Smooth muscle cell (in vitro differentiated cells): Measurements from ENCODE around the gene ZSCAN9. TPM values are rescaled to one million over a fixed set of nuclear protein-coding genes. Genes with fewer than 3 reads are reported as not detected.

Source experiments
- DNase-seq: peaks from one replicate; lab custom pipeline; 2025; ENCODE audit not compliant: unreplicated experiment; lab: John Stamatoyannopoulos, UW
- H2AFZ ChIP-seq: fragments of 200-600 bp; sonication (generic); 2 replicates; pipeline ENCODE4 v1.6.0; 2016; ENCODE audit warnings: antibody characterized with exemption, low read depth, mild to moderate bottlenecking
- H3F3A ChIP-seq: fragments of 200-600 bp; sonication (generic); 2 replicates; pipeline ENCODE4 v1.6.0; 2017; ENCODE audit warnings: antibody characterized with exemption, low read depth
- H3K27ac ChIP-seq: fragments of 200-600 bp; sonication (generic); 2 replicates; pipeline ENCODE4 v1.5.1; 2016; ENCODE audit warnings: low read depth, mild to moderate bottlenecking
- H3K27me3 ChIP-seq: fragments of 200-600 bp; sonication (generic); 2 replicates; pipeline ENCODE4 v1.6.1; 2016; ENCODE audit warnings: low read depth, mild to moderate bottlenecking
- H3K36me3 ChIP-seq: fragments of 200-600 bp; sonication (generic); 2 replicates; pipeline ENCODE4 v1.5.1; 2016; ENCODE audit warnings: low read depth
- H3K4me1 ChIP-seq: fragments of 200-600 bp; sonication (generic); 2 replicates; pipeline ENCODE4 v1.5.1; 2016; ENCODE audit warnings: low read depth
- H3K4me2 ChIP-seq: fragments of 200-600 bp; sonication (generic); 2 replicates; pipeline ENCODE4 v1.6.0; 2016; ENCODE audit warnings: mild to moderate bottlenecking
- H3K4me3 ChIP-seq: fragments of 200-600 bp; sonication (generic); 2 replicates; pipeline ENCODE4 v1.5.1; 2016; ENCODE audit warnings: mild to moderate bottlenecking
- H3K79me2 ChIP-seq: fragments of 200-600 bp; sonication (generic); 2 replicates; pipeline ENCODE4 v1.6.0; 2016; ENCODE audit warnings: low read depth, mild to moderate bottlenecking
- H3K9ac ChIP-seq: fragments of 200-600 bp; sonication (generic); 2 replicates; pipeline ENCODE4 v1.6.0; 2016; ENCODE audit warnings: low read depth
- H3K9me3 ChIP-seq: fragments of 200-600 bp; sonication (generic); replicated peaks from 2 replicates; pipeline ENCODE4 v1.5.1; 2016; ENCODE audit warnings: low read depth
- H4K20me1 ChIP-seq: fragments of 200-600 bp; sonication (generic); 2 replicates; pipeline ENCODE4 v1.6.0; 2016; ENCODE audit warnings: low read depth
- CTCF ChIP-seq: fragments of 200-600 bp; sonication (generic); IDR thresholded peaks from 2 replicates; pipeline ENCODE4 v1.5.1; 2017; ENCODE audit warnings: borderline replicate concordance, mild to moderate bottlenecking, antibody characterized with exemption; ENCODE audit not compliant: insufficient read depth, poor library complexity, severe bottlenecking
- WGBS: methylation state at CpG from one replicate; pipeline ENCODE4 v1.1.7; 2016; ENCODE audit warnings: low lambda C conversion rate; 5-methylcytosine and 5-hydroxymethylcytosine counted together
- polyA plus RNA-seq: library from polyadenylated mRNA; unstranded; fragments of >200 nt; fragmentation: Nextera tagmentation; extraction: Ambion mirVana; gene quantifications from 2 replicates; pipeline ENCODE4 v1.2.1, GENCODE V29; 2016
- total RNA-seq: library from RNA; depleted of rRNA; stranded (reverse); fragments of >200 nt; gene quantifications from 2 replicates; pipeline ENCODE4 v1.2.3, GENCODE V29; 2014

The ZSCAN9 gene
- 18.3 and 18.4 TPM in 2 replicates for total RNA-seq
- 7.3 and 12.4 TPM in 2 replicates for polyA plus RNA-seq

- Histone ChIP-seq H3K27me3 (peaks cover 11% of the 10 kb centered on the region), H3K27ac (peak within 1 kb of the TSS; percentile 40), H3K4me1 (peaks cover 14% of the 10 kb centered on the region), H3K4me3 (peak within 1 kb of the TSS; percentile 96), H3K9me3 (no peaks in the 10 kb centered on the region), H4K20me1 (no peaks in the 10 kb centered on the region), H2AFZ (peak within 1 kb of the TSS; percentile 93), H3K79me2 (peaks cover 10% of the 10 kb centered on the region), H3K9ac (peak within 1 kb of the TSS; percentile 46), H3K4me2 (peak within 1 kb of the TSS; percentile 98), H3F3A (no peaks in the 10 kb centered on the region), H3K36me3 (peaks cover 7% of the 10 kb centered on the region)
- TF ChIP-seq CTCF = no peak
- 1% methylated on average over 45 of the region's 45 CpGs for WGBS
- peak; percentile 31 for DNase-seq
Measured at GRCh38 chr6:28225056-28225834, at the start of gene ZSCAN9. Gene ZSCAN9 (plus strand): TSS chr6:28225275. CDS start chr6:28227085, 1,810 bp downstream.

- Histone ChIP-seq H4K20me1 (no peaks in the 10 kb centered on the region), H3K27ac (no peak overlapping the region), H3K4me2 (no peak overlapping the region), H2AFZ (no peak overlapping the region), H3K9me3 (no peaks in the 10 kb centered on the region), H3F3A (no peaks in the 10 kb centered on the region), H3K79me2 (no peaks in the 10 kb centered on the region), H3K9ac (no peak overlapping the region), H3K27me3 (peaks cover 4% of the 10 kb centered on the region), H3K4me3 (no peak overlapping the region), H3K4me1 (no peaks in the 10 kb centered on the region), H3K36me3 (no peaks in the 10 kb centered on the region)
- no peak for DNase-seq
- TF ChIP-seq CTCF = no peak
- WGBS = 81% methylated on average over 1 of the region's 1 CpG
Measured at GRCh38 chr6:28176373-28176772, 48.7 kb upstream of the ZSCAN9 start.

- Histone ChIP-seq H3K36me3 (no peaks in the 10 kb centered on the region), H4K20me1 (no peaks in the 10 kb centered on the region), H2AFZ (no peak overlapping the region), H3K27me3 (no peaks in the 10 kb centered on the region), H3K4me2 (no peak overlapping the region), H3K4me1 (no peaks in the 10 kb centered on the region), H3K27ac (no peak overlapping the region), H3K9ac (no peak overlapping the region), H3F3A (no peaks in the 10 kb centered on the region), H3K4me3 (no peak overlapping the region), H3K79me2 (no peaks in the 10 kb centered on the region), H3K9me3 (peaks cover 3% of the 10 kb centered on the region)
- WGBS = 55% methylated on average over 1 of the region's 1 CpG
- no peak for TF ChIP-seq CTCF
- DNase-seq = no peak
Measured at GRCh38 chr6:28182255-28182654, 42.8 kb upstream of the ZSCAN9 start.
